GM19023 (cell line): Measurements from ENCODE around the gene GPM6B.

Experiments used
- ATAC-seq: cut with Tn5 transposase; IDR thresholded peaks from one replicate; pipeline ENCODE4 v1.9.1; 2021; ENCODE audit warnings: mild to moderate bottlenecking, moderate library complexity; ENCODE audit not compliant: unreplicated experiment

Gene GPM6B

DNA sequence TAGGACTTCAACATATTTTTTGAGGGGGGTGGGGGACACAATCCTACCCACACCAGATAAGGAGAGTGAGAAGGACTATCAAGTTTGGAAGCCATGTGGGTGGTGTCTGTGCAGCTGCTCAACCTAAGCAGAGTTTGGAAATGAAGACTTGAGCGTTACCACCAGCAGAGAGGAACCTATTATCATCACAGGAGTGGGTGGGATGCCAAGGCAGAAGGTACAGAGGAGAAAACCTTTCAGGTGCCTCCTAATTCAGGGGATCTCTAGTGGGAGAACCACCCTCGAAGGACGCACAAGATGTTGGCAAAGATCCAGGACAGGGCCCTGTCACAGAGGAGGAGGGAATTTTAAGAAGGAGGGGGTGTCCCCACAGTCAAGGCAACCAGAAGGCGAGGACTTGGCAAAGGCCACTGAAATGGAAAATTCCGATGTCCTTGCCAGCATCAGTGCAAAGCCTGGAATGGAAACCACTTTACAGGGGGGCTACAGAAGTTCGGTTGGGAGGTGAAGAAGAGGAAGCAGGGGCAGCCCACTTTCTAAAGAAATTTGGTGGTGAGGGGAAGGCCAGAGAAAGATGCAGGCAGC, 8.4 kb upstream of the GPM6B start:
- no peak for ATAC-seq

DNA sequence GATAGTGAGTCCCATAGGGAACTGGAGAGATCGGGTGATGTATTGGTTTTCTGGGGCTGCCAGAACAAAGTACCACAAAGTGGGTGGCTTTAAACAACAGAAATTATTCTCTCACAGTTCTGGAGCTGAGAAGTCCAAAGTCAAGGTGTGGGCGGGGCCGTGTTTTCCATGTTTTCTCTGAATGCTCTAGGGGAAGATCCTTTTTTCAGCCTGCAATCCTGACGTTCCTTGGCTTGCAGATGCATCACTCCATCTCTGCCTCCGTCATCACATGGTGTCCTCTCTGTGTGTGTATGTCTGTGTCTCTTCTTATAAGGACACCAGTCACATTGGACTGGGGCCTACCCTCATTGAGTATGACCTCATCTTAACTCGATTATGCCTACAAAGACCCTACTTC, 7.9 kb upstream of the GPM6B start:
- ATAC-seq, result no peak

DNA sequence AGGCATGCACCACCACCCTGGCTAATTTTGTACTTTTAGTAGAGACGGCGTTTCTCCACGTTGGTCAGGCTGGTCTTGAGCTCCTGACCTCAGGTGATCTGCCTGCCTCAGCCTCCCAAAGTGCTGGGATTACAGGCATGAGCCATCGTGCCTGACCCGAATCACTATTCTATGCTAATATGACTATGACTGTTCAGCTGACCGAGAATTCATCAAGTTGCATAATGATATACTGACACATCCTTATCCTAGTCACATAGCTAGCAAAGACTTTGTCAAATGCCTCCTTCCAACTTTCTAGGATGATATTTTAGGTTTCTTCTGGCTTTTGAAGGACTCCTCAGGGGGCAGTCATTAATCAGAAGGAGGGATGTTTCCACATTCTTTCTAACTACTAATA, 4.8 kb upstream of the GPM6B start:
- no peak for ATAC-seq

DNA sequence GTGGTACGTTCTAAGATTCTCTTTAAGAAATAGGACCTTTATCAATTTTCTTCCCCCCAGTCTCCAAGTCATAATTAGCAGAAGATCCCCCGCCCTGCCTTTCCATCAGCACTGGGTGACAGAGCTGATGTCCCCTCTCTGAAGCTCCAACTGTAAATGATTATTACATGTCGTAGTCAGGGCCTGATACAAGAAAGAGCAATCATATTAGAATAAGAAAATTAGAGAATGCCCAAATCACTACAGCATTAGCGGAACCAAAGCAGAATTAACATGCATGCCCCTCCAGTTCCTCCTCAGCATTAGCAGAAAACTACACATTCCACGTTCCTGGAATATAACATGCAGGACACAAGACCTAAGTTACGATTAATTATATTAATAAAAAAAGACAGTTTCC, 717 bp downstream of the GPM6B start:
- no peak for ATAC-seq

DNA sequence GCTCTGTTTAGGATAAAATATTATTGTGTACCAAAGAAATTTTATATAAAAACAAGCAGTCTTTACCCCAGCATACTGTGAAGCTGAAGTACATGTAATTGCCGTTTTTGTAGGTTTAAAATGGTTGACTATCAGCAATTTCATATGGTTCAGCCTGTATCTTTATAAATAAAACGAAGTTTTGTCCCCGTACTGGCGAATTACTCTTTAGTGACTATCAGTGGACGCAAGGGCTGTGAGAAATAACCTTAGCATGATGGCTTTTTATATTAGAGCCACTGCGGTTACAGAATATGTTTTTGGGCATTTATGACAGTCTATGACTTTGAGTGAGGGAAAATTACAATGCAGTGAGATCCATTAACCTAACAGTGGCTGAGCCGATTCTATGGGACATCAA, 1.2 kb downstream of the GPM6B start:
- no peak for ATAC-seq

DNA sequence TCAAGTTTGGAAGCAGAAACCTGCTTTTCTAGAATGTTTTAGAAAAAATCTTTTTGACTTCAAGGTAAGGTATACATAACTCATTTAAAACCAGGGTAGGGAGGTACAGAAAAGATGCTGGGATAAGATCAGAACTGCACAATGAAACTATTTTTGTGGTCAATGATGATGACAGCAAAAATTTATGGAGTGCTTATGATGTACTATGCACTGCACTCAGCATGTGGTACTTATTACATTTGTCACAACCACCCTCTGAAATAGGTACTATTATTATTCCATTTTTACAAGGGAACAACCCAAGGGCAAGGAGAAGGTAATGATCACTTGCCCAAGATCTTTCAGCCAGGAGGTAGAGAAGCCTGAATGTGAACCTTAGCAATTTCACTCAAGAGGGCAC, 8.0 kb downstream of the GPM6B start:
- ATAC-seq, result no peak

DNA sequence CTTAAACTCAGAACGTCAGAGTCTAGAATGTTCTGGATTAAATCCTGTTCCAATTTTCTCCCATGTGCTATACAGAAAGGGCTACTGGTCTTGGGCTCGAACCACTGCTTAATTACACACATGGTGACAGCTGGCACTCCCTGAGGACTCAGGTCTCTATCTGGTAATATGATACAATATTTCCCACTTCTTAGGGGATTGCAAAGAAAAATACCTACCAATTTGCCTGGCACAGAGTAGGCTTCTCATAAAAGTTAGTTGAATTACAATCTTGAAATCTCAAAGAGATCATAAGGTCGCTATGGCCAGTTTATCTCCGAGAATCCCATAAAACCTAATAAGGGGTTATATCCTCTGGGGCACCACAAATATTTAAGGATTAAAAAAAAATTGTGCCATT, 8.6 kb downstream of the GPM6B start:
- no peak for ATAC-seq

DNA sequence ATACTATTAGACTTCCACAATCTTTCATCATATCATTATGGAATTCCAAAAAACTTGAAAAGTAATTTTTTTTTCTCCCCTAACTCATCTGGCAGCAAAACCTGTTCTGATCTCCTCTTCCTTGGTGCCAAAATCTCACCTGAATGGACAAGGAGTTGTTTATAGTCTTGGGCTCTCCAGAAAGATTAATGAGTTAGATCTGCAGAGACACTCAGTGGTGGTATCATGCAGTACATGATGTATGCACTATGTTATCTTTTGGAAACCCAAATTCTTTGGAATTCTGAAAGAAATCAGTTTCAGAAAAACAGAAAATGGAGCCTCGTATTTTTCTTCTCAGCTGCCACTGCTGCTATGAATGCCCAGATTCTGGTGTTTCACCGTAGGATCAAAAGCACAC, 11.7 kb downstream of the GPM6B start:
- no peak for ATAC-seq

DNA sequence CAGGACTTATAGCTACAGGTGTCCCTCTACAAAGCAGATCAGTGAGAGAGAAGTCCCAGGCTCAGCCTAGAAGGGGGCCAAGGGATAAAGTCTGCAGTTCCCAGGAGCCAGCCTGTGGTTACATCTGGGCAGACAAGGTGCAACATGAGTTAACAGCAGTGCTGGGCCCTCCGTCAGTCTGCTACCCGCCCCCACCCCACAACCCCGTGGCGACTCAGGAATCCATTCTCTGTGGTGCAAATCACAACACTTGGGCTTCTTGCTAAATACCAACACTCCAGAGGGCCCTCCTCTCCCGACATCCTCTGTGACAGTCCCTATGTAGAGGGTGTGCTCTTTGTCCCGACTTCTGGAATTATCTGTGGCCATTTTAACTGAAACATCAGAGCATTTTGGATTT, 13.8 kb downstream of the GPM6B start:
- no peak for ATAC-seq

DNA sequence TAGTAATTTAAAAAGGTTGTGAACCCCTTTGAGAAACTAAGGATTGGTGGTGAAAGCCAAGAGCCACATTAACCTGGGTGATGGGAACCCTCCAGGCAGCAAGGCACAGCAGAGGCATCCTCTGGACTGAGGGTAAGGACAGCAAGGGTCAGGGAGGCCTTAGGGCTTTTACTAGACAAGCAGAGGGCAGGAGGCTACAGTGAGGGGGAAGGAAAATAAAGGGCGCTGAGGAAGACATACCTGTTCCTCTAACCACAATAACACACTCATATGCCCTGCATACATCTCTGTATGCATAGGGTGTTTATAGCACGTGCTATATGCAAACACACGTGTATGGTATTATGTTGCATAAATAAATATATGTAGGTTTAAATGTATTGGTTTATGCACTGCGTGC, 18.7 kb downstream of the GPM6B start:
- no peak for ATAC-seq

DNA sequence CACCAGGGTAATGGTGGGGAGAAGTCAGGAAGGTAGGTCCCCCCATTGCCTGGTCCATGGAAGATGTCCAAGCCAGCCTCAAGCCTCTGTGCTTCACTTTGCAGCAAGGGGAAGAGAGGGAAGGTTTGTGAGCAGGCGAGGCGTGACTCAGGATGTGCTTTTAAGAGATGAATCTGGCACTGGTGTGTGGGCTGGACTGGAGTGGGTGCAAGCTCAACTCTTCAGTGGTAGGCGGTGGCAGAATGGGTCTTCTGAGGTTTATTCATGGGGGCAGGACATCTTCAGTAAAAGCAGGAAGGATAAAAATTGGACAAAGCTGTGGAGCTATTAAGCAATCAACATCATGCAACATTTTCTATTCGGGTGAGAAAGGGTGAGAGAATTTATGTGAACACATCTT, 19.4 kb downstream of the GPM6B start:
- no peak for ATAC-seq

DNA sequence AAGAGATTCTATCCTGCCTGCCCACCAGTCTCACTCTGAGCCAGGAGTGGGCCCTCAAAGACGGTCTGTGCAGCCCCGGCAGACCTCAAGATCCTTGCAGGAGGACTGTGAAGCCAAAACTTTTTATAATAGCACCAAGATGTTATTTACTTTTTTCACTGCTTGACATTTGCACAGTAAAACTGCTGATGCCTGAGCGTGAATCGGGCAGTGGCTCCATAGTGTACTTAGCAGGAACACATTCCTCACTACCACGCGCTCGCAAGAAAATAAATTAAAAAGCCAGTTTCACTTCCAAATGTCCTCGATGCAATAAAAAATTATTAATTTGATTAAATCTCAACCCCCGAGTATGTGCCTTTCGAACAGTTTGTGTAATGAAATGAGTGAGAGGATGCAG, 22.5 kb downstream of the GPM6B start:
- ATAC-seq, result no peak

DNA sequence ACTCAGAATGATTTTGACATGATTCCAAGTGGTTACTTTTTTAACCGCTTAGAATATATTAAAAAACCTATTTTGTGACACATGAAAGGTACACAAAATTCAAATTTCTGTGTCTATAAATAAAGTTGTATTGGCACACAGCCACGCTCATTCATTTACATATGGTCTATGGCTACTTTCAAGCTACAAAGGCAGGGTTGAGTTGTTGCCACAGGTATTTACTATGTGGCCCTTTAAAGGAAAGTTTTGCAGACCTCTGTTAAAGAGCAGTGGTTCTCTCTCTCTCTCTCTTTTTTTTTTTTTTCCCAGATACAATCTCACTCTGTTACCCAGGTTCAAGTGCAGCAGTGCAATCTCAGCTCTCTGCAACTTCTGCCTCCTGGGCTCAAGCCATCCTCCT, 23.0 kb downstream of the GPM6B start:
- no peak for ATAC-seq

DNA sequence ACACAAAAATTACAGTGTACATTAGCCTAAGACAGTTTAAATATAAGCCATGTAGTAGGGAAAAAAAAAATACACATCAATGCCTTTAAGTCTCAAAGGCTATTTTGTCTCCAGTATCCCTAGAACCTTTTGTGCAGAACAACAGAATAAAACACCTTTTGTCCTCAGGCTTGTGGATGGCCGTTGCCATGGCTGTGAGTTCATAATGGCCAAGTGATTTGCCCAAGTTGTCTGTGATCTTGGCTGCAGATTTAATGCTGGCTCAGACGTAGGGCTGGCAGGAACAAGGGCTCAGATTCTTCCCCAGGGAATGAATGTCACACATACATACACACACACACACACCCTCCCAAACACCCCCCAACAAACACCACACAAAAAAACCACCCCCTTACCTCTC, 25.3 kb downstream of the GPM6B start:
- no peak for ATAC-seq

DNA sequence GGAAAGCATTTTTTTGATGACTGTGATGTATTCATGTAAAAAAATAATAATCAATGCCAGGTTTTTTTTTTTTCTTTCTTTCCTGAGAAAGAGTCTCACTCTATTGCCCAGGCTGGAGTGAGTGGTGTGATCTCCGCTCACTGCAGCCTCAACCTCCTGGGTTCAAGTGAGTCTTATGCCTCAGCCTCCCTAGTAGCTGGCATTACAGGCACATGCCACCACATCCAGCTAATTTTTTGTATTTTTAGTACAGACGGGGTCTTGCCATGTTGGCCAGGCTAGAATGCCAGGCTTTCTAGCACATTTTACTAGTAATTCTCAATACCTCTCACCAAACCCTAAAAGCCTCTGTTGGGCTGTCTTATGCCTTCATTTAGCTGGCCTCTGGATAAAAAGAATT, 25.7 kb downstream of the GPM6B start:
- no peak for ATAC-seq

DNA sequence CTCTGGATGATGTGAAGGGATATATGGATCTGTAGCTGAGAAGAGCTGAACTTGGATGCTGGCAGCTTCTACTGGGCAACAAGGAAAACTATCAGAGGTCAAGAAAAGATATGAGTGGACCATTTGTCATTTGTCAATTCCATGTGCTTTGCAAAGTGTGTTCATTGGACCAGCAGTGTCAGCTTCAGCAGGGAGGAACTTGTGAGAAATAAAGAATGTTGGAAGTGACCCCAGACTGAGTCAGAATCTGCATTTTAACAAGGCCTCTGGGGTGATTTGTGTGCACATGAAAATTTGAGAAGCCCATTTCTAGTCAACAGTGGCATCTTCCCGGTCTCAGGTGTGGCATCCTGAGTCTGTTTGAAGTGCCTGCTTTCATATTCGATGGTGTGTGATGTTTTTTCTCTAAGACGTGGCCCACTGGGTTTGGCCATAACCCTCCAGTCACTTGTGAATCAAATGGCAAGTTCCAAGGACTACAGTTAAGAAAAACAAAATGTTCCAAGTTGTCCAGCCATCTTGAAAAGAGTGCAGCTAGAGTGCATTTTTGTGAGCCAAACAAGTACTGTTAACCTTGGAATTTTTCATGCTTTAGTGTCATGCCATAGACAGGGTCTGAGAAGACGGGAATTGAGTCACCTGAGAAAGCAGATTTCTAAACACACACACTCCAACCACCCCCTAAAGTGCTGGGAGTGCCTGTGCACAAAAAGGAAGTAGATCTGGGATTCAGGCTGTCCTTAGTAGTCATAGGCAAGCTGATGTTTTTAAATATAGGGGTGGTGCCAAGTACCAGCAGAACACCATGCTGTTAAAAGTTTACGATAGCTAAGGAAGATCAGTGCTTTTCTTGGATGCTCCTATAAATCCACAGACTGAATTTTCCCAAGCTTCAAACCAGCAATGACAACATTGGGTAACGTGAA, 26.4 kb downstream of the GPM6B start:
- ATAC-seq, result no peak

DNA sequence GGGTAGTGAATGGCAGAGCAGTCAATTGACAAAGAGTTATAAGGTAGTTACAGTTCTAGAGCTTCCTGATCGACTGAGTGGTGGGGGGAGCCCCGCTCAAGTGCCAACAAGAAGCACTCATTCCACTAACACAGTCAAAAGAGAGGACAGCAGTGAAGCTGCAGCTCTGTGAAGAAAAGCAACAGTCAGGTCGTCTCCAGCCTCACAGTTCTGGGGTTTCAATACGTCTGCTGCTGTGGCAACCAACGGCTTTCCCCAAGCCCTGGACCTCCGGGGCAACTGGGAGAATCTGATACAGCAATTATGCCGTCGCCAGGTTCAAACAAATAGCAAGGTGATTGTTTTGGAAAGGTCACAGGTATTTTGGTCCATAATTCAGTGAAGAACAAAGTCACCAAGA, 30.8 kb downstream of the GPM6B start:
- ATAC-seq, result no peak

DNA sequence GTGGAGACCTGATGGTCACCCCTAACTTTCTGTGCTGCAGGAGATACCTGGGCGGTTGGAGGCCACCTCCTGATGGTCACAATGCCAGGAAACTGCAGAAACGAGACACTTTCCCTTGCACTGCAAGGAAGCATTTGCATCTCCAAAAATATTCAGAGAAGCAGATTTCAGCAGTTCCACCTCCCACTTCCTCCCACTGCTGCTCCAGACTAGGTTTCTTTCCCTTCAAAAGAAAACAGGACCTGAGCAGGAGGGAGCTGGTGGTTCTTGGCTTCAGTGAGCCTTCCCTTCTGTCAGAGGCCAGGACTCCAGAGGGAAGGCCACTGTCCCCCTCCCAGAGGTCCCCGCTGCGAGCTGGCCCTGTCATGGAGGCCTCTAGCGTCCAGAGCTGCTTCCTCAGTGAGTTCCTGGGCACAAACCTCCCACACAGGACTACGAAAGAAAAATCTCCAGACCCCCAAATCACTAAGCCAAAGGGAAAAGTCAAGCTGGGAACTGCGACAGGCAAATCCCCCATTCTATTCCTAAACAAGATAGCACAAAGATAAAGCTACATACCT, 35.9 kb downstream of the GPM6B start:
- ATAC-seq, result no peak

DNA sequence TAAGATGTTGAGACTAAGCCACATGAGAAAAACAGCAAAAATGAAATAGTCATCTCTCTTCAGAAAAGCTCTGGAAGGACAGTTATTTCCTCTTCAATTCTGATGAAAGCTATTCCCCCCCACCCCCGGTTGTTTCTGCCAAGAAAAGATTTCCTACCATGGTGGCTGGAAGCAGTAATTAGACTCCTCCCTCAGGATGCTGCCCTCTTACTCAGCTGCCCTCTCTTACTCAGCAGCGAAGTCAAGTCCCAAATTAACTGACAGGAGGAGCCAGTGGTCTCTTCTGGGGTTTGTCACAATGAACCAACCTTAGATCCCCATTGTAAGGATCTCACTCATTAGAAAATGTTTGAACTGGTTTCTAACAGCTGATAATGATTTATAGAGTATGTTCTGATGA, 38.0 kb downstream of the GPM6B start:
- ATAC-seq, result no peak

DNA sequence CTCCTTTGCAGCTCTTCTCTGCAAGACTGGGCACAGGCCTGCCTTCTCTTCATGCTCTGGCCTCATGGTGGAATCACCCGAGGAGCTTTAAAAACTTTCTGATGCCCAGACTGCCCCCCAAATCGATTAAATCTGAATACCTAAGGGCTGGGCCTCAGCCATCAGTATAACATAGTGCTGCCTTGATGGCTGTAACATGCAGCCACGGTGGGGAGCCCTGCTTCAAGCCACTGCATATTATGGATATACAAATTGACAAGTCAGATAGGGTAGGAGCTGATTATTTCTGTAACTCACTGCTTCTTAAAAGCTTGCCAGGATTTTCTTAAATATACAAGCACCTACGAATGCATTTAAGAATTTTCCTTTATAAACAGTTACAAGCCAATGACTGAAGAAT, 40.5 kb downstream of the GPM6B start:
- no peak for ATAC-seq

DNA sequence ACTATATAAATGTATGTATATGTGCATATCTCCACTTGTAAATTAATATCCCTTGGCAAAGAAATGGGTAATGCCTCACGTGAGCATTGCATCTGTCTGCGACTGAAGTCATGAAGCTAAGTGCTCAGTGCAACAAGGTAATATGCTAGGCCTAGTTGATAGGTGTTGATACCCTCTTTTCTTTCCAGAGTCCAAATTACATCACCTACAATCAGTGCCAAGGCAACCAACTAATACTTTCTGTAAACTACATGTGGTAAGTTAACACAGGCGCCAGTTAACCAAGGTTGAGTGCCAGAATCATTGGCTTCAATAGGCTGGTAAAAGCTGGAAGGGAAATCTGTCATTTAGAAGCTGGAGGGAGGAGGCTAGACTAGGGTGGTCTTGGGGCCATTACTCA, 41.1 kb downstream of the GPM6B start:
- ATAC-seq, result no peak

DNA sequence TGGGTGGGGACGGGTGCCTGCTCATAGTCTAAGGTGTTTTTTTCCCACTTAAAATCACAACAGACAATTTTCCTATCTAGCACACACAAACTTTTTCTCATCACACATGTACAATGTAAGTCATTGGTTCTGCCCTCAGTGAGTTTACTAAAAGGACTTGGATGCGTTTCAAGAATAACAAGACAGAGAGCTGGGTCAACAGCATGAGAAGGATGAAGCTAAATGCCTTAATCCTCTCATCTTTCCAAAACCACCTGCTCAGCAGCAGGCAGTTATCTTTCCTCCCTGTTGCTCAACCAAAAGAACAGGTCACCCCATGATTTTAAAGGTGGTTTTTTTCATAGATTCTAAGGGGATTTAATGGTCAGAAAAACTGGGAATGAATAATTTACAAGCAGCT, 42.2 kb downstream of the GPM6B start:
- no peak for ATAC-seq
